ENCODE results near the gene BHLHE23.

The BHLHE23 gene

DNA sequence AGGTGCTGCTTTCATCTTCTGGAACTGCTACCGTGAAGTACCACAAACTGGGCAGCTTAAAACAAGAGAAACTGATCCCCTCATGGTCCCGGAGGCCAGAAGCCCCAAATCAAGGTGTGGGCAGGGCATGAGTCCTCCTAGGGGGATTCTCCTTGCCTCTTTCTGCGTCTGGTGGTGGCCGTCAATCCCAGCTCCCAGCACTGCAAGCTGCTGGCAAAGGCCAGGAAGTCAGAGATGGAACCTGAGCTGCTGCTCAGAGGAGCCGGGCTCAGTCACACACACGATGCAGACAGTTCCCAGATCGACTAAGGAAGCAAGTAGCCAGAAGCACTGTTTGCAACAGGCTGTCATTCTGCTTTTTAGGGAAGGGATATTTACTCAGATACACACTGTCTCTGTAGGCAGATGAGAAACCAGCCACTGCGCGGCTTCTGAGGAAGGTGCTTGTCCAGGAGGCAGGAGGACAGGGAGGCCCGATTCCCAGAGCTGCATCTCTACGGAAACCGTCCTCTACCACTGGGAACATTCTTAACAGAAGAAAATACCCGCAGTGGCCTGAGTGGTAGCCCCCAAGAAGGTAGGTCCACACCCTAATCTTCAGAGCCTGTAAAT, 15.5 kb downstream of the BHLHE23 start:
- DNase-seq (ENCODE audit: low read depth): no peak

- no peak for DNase-seq (ENCODE audit: low read depth)
Measured at GRCh38 chr20:62990306-62990825, 16.4 kb downstream of the BHLHE23 start.

- no peak for DNase-seq (ENCODE audit: low read depth)
Measured at GRCh38 chr20:62989201-62989601, 17.6 kb downstream of the BHLHE23 start.

GRCh38 chr20:62987114-62987513, 19.6 kb downstream of the BHLHE23 start:
- DNase-seq (ENCODE audit: low read depth): no peak

DNA sequence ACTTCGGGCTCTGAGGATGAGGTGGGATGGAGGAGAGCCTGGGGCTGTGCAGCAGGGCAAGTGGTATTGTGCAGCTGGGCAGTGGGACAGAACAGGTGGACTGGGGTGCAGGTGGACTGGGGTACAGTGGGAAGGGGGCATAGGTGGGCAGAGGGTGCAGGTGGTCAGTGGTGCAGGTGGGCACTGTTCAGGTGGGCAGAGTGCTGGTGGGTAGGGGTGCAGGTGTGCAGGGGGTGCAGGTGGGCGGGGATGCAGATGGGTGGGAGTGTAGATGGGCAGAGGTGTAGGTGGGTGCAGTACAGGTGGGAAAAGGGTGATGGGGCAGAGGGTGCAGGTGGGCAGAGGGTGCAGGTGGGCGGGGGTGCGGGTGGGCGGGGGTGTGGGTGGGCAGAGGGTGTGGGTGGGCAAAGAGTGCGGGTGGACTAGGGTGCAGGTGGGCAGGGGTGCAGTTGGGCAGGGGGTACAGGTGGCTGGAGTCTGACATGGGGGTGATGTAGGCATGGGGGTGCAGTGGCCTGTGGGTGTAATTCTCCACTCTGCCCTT, 20.4 kb downstream of the BHLHE23 start:
- no peak for DNase-seq (ENCODE audit: low read depth)

DNA sequence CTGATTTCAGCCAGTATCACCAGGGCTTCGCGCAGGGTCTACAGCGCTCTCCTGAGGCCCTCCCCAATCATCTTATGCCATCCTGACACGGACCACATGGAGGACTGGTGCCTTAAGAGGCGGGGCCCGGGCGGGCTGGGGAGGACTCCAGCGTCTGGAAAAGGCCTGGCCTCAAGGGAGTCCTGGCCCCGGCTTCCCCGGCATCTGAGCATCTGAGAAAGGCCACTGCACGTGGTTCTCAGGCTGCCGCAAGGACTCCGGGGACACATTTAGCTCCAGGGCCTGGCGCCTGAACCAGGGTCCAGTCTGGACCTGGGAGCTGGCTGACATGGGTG, 21.4 kb downstream of the BHLHE23 start:
- no peak for DNase-seq (ENCODE audit: low read depth)

- no peak for DNase-seq (ENCODE audit: low read depth)
Measured at GRCh38 chr20:62984666-62985443, 21.9 kb downstream of the BHLHE23 start.

DNA sequence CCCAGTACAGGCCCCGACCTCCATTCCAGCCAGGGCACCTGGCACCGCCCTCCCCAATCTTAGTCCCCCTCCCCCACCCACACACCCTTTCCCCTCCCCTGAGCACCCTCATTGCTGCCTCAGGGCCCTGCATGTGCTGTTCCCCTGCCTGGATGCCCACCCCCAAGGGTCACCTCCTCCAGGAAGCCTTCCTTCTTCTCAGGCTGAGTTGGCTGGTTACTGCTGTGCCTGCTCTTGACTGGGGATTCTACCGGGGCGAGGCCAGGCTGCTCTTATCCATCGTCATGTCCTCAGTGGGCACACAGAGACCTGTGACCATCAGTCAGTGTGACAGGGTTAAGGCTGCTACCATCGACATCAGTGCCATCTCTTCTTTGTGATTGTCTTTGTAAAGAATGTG, 23.6 kb downstream of the BHLHE23 start:
- DNase-seq (ENCODE audit: low read depth): no peak

GRCh38 chr20:62982124-62983075, 24.4 kb downstream of the BHLHE23 start:
- DNase-seq (ENCODE audit: low read depth): no peak

DNA sequence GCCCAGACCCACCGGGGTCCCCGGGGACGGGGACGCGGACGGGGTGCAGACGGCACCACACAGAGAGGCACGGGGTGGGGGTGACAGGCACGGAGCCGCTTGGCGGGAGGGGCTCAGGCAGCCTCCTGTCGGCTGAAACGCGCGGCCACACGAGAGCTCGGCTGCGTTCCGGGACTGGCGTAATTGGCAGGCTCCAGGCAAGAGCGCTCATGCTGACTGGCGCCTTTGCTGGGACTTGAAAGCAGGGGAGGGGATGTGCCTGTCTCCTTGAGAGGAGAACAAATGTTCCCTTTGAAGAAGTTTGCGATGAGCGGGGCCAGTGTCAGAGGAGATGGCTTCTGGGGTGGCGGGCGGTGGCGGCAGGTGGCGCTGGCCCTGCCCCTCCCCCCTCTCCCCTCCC, 25.8 kb downstream of the BHLHE23 start:
- DNase-seq (ENCODE audit: low read depth): no peak

GRCh38 chr20:62980380-62980960, 26.3 kb downstream of the BHLHE23 start:
- no peak for DNase-seq (ENCODE audit: low read depth)

GRCh38 chr20:62979876-62980373, 26.8 kb downstream of the BHLHE23 start:
- DNase-seq (ENCODE audit: low read depth): no peak

GRCh38 chr20:62979310-62979709, 27.5 kb downstream of the BHLHE23 start:
- no peak for DNase-seq (ENCODE audit: low read depth)

GRCh38 chr20:62978561-62978943, 28.2 kb downstream of the BHLHE23 start:
- no peak for DNase-seq (ENCODE audit: low read depth)

DNA sequence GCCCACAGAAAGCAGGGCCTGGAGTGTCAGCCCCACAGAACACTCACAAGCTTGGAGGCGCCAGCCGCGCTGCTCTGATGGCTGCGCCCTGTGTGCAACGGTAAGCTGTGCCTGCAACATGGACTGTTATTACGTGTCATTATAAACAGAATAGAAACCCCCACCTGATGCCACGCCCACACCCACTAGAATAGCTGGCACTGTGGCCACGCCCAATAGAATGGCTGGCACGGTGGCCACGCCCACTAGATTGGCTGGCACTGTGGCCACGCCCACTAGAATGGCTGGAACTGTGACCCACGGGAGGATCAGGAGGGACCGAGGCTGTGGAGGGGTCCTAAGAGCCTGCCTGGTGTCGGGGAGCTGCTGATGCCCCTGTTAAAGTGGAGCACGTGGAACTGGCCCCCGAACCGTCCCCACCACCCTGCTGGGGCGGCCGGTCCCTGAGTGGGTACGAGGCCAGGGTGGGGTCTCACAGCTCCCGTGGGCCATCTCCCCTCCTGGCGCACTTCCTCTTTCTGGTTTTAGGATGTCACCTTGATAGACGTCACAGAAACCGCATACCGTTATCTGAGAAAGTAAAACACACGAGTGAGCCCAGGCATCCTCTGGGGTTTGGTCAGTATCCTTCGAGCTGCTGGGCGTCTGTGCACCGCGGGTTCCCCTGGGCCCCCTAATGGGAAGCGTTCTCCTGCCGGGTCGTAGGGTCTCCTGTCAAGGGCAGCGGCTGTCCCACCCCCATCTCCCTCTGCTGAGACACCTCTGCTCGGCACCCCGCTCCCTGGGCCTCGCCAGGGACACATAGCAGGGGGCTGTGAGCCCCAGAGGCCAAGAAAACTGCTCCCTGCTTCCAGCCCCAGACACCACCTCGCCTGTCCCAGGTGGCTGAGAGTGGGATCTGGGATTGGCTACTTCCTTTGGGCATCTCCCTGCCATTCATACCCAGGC, 28.9 kb downstream of the BHLHE23 start:
- DNase-seq (ENCODE audit: low read depth): peak; percentile 66

GRCh38 chr20:62976886-62977285, 29.9 kb downstream of the BHLHE23 start:
- no peak for DNase-seq (ENCODE audit: low read depth)

DNA sequence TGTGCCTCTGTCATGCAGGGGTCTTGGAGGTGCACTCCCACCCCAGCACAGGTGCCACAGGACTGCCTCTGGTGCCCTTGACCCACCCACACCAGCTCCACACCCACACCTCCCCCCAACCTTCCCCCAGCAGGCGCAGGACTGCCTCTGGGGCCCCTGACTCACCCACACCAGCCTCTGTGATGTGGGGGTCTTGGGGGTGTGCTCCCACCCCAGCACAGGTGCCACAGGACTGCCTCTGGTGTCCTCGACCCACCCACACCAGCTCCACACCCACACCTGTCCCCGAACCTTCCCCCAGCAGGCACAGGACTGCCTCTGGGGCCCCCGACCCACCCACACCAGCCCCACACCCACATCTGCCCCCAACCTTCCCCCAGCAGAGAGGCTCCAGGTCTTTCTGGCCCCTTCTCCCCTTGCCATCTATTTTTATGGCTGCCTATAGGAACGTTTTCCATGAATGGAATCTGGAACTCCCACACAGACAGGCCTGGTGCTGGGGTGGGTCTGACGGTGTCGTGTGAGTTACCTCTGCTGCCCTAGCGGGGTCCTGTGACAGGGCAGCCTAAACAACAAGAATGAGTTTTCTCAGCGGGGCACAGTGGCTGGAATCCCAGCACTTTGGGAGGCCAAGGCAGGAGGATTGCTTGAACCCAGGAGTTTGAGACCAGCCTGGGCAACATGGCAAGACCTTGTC, 30.8 kb downstream of the BHLHE23 start:
- no peak for DNase-seq (ENCODE audit: low read depth)

DNA sequence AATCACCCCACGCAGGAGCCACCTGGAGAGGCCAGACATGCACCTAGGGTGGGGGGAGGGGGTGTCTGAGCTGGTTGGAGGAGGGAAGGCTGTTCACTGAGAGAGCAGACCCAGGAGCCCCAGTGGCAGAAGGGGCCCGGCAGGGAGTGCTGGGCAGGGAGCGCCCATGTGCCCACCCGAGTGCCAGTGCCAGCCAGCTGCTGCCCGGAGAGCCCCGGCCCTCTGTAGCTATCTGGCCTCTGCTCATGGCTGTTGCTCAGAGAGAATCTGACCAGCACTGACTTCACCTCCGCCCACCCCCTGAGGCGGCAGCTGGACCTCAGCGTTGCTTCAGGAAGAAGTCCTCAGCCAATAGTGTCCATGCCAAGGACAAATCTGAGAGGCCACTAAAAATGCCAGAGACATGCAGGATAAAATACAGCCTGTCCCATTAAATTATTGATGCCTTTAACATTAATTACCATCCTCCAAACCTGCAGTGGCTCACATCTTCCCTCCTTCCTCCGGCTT, 31.5 kb downstream of the BHLHE23 start:
- no peak for DNase-seq (ENCODE audit: low read depth)

- DNase-seq (ENCODE audit: low read depth): no peak
Measured at GRCh38 chr20:62972845-62973745, 33.7 kb downstream of the BHLHE23 start.
